Brain microvascular endothelial cell (primary cell): ENCODE measurements around the gene BRINP1.

Experiments
- DNase-seq: peaks from one replicate; pipeline ENCODE4 v3.0.0-alpha.2; 2020
- H3K27ac ChIP-seq: fragments of 250-450 bp; sonication (Bioruptor Pico); 2 replicates; pipeline ENCODE4 v1.5.1; 2020; ENCODE audit warnings: mild to moderate bottlenecking, moderate library complexity
- H3K27me3 ChIP-seq: fragments of 250-450 bp; sonication (Bioruptor Pico); replicated peaks from 2 replicates; pipeline ENCODE4 v1.5.1; 2020; ENCODE audit warnings: mild to moderate bottlenecking
- H3K36me3 ChIP-seq: fragments of 250-450 bp; sonication (Bioruptor Pico); replicated peaks from 2 replicates; pipeline ENCODE4 v1.5.1; 2020; ENCODE audit warnings: mild to moderate bottlenecking
- H3K4me3 ChIP-seq: 2 replicates; pipeline ENCODE4 v1.5.1; 2011; ENCODE audit warnings: low read depth, mild to moderate bottlenecking, control low read depth, low read length, moderate library complexity
- CTCF ChIP-seq: IDR thresholded peaks from 2 replicates; pipeline ENCODE4 v1.5.1; 2011; ENCODE audit warnings: low read depth, mild to moderate bottlenecking, moderate library complexity, low read length, control low read depth, inconsistent platforms; ENCODE audit errors: missing control alignments
- in situ Hi-C: cut with HindIII; loops from 2 replicates; pipeline ENCODE4 v1.10.0; 2017; ENCODE audit warnings: low sequenced_read_pairs, low pct_ligation_motif_present

Gene BRINP1

DNA sequence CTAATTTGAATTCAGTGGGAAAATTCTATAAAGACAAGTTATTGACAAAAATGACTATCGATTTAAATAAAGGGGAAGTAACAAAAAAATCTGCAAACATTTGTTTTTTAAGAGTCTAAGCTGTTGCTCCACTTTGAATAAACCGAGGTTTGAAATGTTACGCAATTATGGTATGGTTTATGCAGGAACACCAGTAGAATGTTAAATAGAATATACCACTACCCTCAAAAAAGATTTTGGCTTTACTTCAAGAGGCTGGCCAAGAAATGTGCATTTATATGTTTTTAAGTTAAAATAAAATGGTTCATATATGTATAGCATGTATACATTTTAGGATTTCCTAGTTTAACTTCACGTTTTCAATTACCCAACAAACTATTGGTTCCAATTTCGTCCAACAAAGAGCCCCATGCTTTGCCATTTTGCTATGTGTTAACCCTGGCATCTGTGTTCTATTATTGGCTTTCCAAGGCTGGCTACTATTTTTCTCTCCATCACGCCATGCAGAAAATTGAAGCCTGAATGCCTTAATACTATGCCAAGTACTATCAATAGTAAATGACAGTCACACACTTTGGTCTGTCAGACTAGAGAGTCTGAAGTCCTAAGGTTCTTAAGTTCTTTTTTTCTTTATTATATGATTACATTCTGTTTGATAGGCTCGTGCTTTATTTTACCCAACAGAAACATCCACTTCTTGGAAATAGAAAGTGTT, 171.2 kb downstream of the BRINP1 start:
- no peak overlapping the region for H3K27ac ChIP-seq
- no peak for TF ChIP-seq CTCF
- H3K27me3 ChIP-seq: no peaks in the 10 kb centered on the region
- no peaks in the 10 kb centered on the region for H3K36me3 ChIP-seq
- in situ Hi-C loops: no loop called here
- no peak overlapping the region for H3K4me3 ChIP-seq
- DNase-seq: no peak

GRCh38 chr9:119195521-119195920, 173.7 kb downstream of the BRINP1 start:
- in situ Hi-C loops: no loop called here
- TF ChIP-seq CTCF: no peak
- no peak for DNase-seq

GRCh38 chr9:119185298-119185697, 183.9 kb downstream of the BRINP1 start:
- H3K36me3 ChIP-seq: no peaks in the 10 kb centered on the region
- no peak for DNase-seq
- no peaks in the 10 kb centered on the region for H3K27me3 ChIP-seq
- no peak for TF ChIP-seq CTCF
- in situ Hi-C loops: no loop called here
- no peak overlapping the region for H3K4me3 ChIP-seq
- no peak overlapping the region for H3K27ac ChIP-seq

More at GRCh38 chr9:119195521-119195920, 173.7 kb downstream of the BRINP1 start:
- Histone ChIP-seq H3K4me3 (no peak overlapping the region), H3K27ac (no peak overlapping the region), H3K27me3 (no peaks in the 10 kb centered on the region), H3K36me3 (no peaks in the 10 kb centered on the region)

- in situ Hi-C loops: no loop called here
- H3K4me3 ChIP-seq: no peak overlapping the region
- TF ChIP-seq CTCF: no peak
- H3K27me3 ChIP-seq: no peaks in the 10 kb centered on the region
- no peaks in the 10 kb centered on the region for H3K36me3 ChIP-seq
- no peak overlapping the region for H3K27ac ChIP-seq
- DNase-seq: no peak
Measured at GRCh38 chr9:119184265-119184936, 184.8 kb downstream of the BRINP1 start.

DNA sequence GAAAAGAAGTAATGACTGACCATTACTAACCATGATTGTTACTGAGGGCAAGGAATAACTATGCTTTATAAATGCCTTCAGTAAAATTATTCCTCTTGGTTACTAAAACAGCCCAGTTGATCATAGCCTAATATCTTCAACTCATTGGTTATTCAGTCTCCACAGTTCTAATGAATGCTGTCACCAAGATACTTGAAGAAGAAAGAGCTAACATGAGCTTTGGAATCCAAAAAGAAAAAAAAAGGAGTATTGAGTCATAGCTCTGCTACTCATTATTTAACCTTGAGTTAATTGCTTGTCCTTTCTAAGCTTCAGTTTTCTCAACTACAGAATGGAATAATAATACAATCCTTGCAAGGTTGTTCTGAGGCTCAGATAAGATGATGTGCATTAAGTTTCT, 187.7 kb downstream of the BRINP1 start:
- H3K36me3 ChIP-seq: no peaks in the 10 kb centered on the region
- H3K27me3 ChIP-seq: no peaks in the 10 kb centered on the region
- no peak overlapping the region for H3K27ac ChIP-seq
- no peak for DNase-seq
- H3K4me3 ChIP-seq: no peak overlapping the region
- in situ Hi-C loops: no loop called here
- TF ChIP-seq CTCF: no peak
